NT2/D1 (cell line): Measurements from ENCODE around the gene FHDC1.

Source experiments
- SUZ12 ChIP-seq: IDR thresholded peaks from 2 replicates; pipeline ENCODE4 v1.6.1; 2011; ENCODE audit not compliant: insufficient read length, insufficient read depth; ENCODE audit errors: extremely low read depth
- YY1 ChIP-seq: IDR thresholded peaks from 2 replicates; pipeline ENCODE4 v1.6.1; 2011; ENCODE audit not compliant: insufficient read length, insufficient read depth
- ZNF274 ChIP-seq: IDR thresholded peaks from 2 replicates; pipeline ENCODE4 v1.6.1; 2011; ENCODE audit warnings: mild to moderate bottlenecking, low read depth, low read length

DNA sequence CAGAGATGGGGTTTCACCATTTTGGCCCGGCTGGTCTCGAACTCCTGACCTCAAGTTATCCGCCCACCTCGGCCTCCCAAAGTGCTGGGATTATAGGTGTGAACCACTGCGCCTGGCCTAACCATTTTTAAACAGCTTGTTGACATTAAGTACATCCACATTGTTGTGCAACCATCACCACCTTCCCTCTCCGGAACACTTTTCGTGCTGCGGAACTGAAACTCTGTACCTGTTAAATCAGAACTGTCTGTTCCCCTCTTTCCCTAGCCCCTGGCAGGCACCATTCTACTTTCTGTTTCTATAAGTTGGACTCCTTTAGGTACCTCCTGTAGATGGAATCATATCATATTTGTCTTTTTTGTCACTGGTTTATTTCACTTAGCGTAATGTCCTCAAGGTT lies 9.5 kb downstream of the FHDC1 start:
- TF ChIP-seq YY1: no peak
- TF ChIP-seq SUZ12: no peak
- TF ChIP-seq ZNF274: no peak
